NB4 (cell line): Measurements from ENCODE around the gene ANP32E.

Experiments
- POLR2A ChIP-seq: IDR thresholded peaks from 2 replicates; pipeline ENCODE4 v1.6.1; 2011; ENCODE audit warnings: mild to moderate bottlenecking; ENCODE audit not compliant: insufficient read length; ENCODE audit errors: extremely low read depth
- TF ChIP-seq, protein P1 (sequence below): IDR thresholded peaks from one replicate; pipeline ENCODE4 v1.5.1; 2012; ENCODE audit warnings: low read depth, low read length

DNA sequence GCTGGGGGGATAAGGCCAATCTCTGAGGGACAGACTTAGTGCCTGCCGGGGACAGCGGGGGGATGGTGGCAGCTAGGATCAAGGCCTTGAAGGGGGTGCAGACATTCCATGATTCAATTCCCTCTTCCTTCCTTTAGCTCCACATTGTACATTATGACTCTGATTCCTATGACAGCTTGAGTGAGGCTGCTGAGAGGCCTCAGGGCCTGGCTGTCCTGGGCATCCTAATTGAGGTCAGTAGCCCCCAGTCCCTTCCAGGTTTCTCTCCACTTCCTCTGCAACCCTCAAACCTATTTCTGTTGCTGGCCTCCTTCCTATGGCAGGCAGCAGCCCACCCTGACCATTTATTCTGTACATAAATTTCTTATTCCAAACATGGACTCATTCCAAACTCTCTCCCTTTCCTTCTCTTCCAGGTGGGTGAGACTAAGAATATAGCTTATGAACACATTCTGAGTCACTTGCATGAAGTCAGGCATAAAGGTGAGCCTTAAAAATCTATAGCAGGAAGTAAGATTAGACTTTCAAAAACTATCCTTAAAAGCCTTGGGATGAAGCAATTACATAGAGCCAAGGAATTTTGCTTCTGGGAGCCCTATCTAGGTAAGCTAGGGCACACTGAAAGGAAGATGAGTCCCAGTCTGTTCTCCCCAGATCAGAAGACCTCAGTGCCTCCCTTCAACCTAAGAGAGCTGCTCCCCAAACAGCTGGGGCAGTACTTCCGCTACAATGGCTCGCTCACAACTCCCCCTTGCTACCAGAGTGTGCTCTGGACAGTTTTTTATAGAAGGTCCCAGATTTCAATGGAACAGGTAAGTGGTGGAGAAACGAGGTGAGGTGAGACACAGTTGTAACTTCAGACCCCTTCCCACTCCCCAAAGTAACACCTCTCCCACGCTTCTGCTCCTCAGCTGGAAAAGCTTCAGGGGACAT, 26.7 kb upstream of the ANP32E start:
- no peak for TF ChIP-seq POLR2A
- TF ChIP-seq, protein P1, sequence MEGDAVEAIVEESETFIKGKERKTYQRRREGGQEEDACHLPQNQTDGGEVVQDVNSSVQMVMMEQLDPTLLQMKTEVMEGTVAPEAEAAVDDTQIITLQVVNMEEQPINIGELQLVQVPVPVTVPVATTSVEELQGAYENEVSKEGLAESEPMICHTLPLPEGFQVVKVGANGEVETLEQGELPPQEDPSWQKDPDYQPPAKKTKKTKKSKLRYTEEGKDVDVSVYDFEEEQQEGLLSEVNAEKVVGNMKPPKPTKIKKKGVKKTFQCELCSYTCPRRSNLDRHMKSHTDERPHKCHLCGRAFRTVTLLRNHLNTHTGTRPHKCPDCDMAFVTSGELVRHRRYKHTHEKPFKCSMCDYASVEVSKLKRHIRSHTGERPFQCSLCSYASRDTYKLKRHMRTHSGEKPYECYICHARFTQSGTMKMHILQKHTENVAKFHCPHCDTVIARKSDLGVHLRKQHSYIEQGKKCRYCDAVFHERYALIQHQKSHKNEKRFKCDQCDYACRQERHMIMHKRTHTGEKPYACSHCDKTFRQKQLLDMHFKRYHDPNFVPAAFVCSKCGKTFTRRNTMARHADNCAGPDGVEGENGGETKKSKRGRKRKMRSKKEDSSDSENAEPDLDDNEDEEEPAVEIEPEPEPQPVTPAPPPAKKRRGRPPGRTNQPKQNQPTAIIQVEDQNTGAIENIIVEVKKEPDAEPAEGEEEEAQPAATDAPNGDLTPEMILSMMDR: no peak
